ENCODE results near the gene COL5A3. TPM values are rescaled to one million over a fixed set of nuclear protein-coding genes. Genes with fewer than 3 reads are reported as not detected.
"Not testable (repeated sequence)": the region's sequence is repeated elsewhere in the genome, so short reads cannot be mapped to it uniquely, and the experiment has no call there.

COL5A3 gene
- total RNA-seq, 2 donors from 2014 or later: 2.0 to 12.7 TPM

- Histone ChIP-seq H3K4me1 (replicated peaks) (no peaks in the 10 kb centered on the region), H3K36me3 (no peaks in the 10 kb centered on the region), H3K9me3 (no peaks in the 10 kb centered on the region), H3K27me3 (replicated peaks; ENCODE audit: insufficient read depth) (no peaks in the 10 kb centered on the region), H3K4me3 (no peak overlapping the region), H3K27ac (no peak overlapping the region)
- intact Hi-C loops (cut with DNase I): loop anchor here (10.0 kb wide), 1 partner anchor 322 kb away; the partner anchor contains the start of gene MRPL4
- DNase-seq (ENCODE audit: low spot score): no peak
- TF ChIP-seq POLR2AphosphoS5 (IDR thresholded peaks at IDR 0.05) (no peak), POLR2A (IDR thresholded peaks at IDR 0.05) (no peak), CTCF (IDR thresholded peaks at IDR 0.05) (no peak)
- WGBS: 85% methylated on average over 4 of the region's 4 CpGs
These were observed 77.5 kb downstream of the COL5A3 start for GRCh38 chr19:9932835-9933234.

GRCh38 chr19:9931629-9932028 is 78.7 kb downstream of the COL5A3 start:
- WGBS: 90% methylated on average over 1 of the region's 1 CpG
- intact Hi-C loops (cut with DNase I): loop anchor here (2.0 to 10.0 kb wide), 2 partner anchors 97 to 323 kb away; partner anchors contain the start of gene MRPL4
- H3K27me3 ChIP-seq (replicated peaks; ENCODE audit: insufficient read depth): no peaks in the 10 kb centered on the region

GRCh38 chr19:9923440-9923839 is 86.9 kb downstream of the COL5A3 start:
- no peaks in the 10 kb centered on the region for H3K9me3 ChIP-seq
- no peak for DNase-seq (ENCODE audit: low spot score)
- no peak overlapping the region for H3K4me3 ChIP-seq
- no peaks in the 10 kb centered on the region for H3K4me1 ChIP-seq (replicated peaks)
- TF ChIP-seq POLR2A (IDR thresholded peaks at IDR 0.05): no peak
- no peak for TF ChIP-seq CTCF (IDR thresholded peaks at IDR 0.05)
- TF ChIP-seq POLR2AphosphoS5 (IDR thresholded peaks at IDR 0.05): no peak
- WGBS: 95% methylated on average over 4 of the region's 4 CpGs
- intact Hi-C loops (cut with DNase I): no loop called here
- H3K27me3 ChIP-seq (replicated peaks; ENCODE audit: insufficient read depth): no peaks in the 10 kb centered on the region
- H3K36me3 ChIP-seq: no peaks in the 10 kb centered on the region
- no peak overlapping the region for H3K27ac ChIP-seq

More at GRCh38 chr19:9931629-9932028, 78.7 kb downstream of the COL5A3 start:
- DNase-seq (ENCODE audit: low spot score): no peak
- Histone ChIP-seq H3K36me3 (no peaks in the 10 kb centered on the region), H3K9me3 (no peaks in the 10 kb centered on the region), H3K4me3 (no peak overlapping the region), H3K4me1 (replicated peaks) (no peaks in the 10 kb centered on the region), H3K27ac (no peak overlapping the region)
- TF ChIP-seq POLR2A (IDR thresholded peaks at IDR 0.05) (no peak), POLR2AphosphoS5 (IDR thresholded peaks at IDR 0.05) (no peak), CTCF (IDR thresholded peaks at IDR 0.05) (no peak)

- H3K27ac ChIP-seq; H3K36me3 ChIP-seq; H3K4me1 ChIP-seq (replicated peaks); H3K27me3 ChIP-seq (replicated peaks; ENCODE audit: insufficient read depth); intact Hi-C loops (cut with DNase I); H3K4me3 ChIP-seq; DNase-seq (ENCODE audit: low spot score); H3K9me3 ChIP-seq: not testable (repeated sequence)
- WGBS: 100% methylated on average over 5 of the region's 5 CpGs
These were observed 87.4 kb downstream of the COL5A3 start for GRCh38 chr19:9922782-9923379.

- 5% methylated on average over 3 of the region's 3 CpGs for WGBS
- Histone ChIP-seq H3K36me3 (no peaks in the 10 kb centered on the region), H3K27me3 (replicated peaks; ENCODE audit: insufficient read depth) (no peaks in the 10 kb centered on the region), H3K4me3 (no peak overlapping the region), H3K4me1 (replicated peaks) (no peaks in the 10 kb centered on the region), H3K27ac (no peak overlapping the region), H3K9me3 (no peaks in the 10 kb centered on the region)
- peak; percentile 12 for DNase-seq (ENCODE audit: low spot score)
- TF ChIP-seq POLR2A (IDR thresholded peaks at IDR 0.05): no peak
- TF ChIP-seq POLR2AphosphoS5 (IDR thresholded peaks at IDR 0.05): peak; percentile 71
- TF ChIP-seq CTCF (IDR thresholded peaks at IDR 0.05): peak in 2 of 4 experiments; percentile 4 to 11
- intact Hi-C loops (cut with DNase I): no loop called here
These were observed 93.0 kb downstream of the COL5A3 start for GRCh38 chr19:9917321-9917720.

All from prostate gland (tissue), 2 donors.